Measurements from ENCODE around the gene ADGRA1.

The ADGRA1 gene

GRCh38 chr10:133163889-133164815, 76.4 kb downstream of the ADGRA1 start:
- no peak for DNase-seq (ENCODE audit: low read depth)
- H3K4me3 ChIP-seq (ENCODE audit: low read length): no peak overlapping the region
- TF ChIP-seq CTCF (IDR thresholded peaks at IDR 0.05; ENCODE audit: insufficient read depth, low read depth, low read length, missing control alignments): no peak

- no peak for DNase-seq (ENCODE audit: low read depth)
- TF ChIP-seq CTCF (IDR thresholded peaks at IDR 0.05; ENCODE audit: insufficient read depth, low read depth, low read length, missing control alignments): no peak
- no peak overlapping the region for H3K4me3 ChIP-seq (ENCODE audit: low read length)
These were observed 77.3 kb downstream of the ADGRA1 start for GRCh38 chr10:133164816-133165555.

- H3K4me3 ChIP-seq (ENCODE audit: low read length): no peak overlapping the region
- no peak for TF ChIP-seq CTCF (IDR thresholded peaks at IDR 0.05; ENCODE audit: insufficient read depth, low read depth, low read length, missing control alignments)
- no peak for DNase-seq (ENCODE audit: low read depth)
These were observed 78.1 kb downstream of the ADGRA1 start for GRCh38 chr10:133165556-133166503.

GRCh38 chr10:133166504-133166827, 78.7 kb downstream of the ADGRA1 start:
- DNase-seq (ENCODE audit: low read depth): no peak
- no peak overlapping the region for H3K4me3 ChIP-seq (ENCODE audit: low read length)
- TF ChIP-seq CTCF (IDR thresholded peaks at IDR 0.05; ENCODE audit: insufficient read depth, low read depth, low read length, missing control alignments): no peak

- H3K4me3 ChIP-seq (ENCODE audit: low read length): no peak overlapping the region
- TF ChIP-seq CTCF (IDR thresholded peaks at IDR 0.05; ENCODE audit: insufficient read depth, low read depth, low read length, missing control alignments): no peak
- no peak for DNase-seq (ENCODE audit: low read depth)
These were observed 79.3 kb downstream of the ADGRA1 start for GRCh38 chr10:133166828-133167692.
